ENCODE data around the gene APCDD1L. TPM values are rescaled to one million over a fixed set of nuclear protein-coding genes. Genes with fewer than 3 reads are reported as not detected.

APCDD1L gene
- total and polyA plus RNA-seq, 2 donors = 0.05 TPM

- WGBS = 94% methylated on average over 6 of the region's 6 CpGs
- Histone ChIP-seq H3K27ac (ENCODE audit: low read depth in 1 of 2, low read length in 1 of 2) (no peak overlapping the region), H3K4me1 (ENCODE audit: control insufficient read depth in 2 of 2, insufficient read depth in 2 of 2, low read length in 2 of 2) (no peaks in the 10 kb centered on the region), H3K36me3 (ENCODE audit: control insufficient read depth in 2 of 2, insufficient read depth in 2 of 2, low read length in 1 of 2) (no peaks in the 10 kb centered on the region), H3K27me3 (ENCODE audit: control insufficient read depth in 2 of 2, insufficient read depth in 1 of 2, low read length in 1 of 2) (no peaks in the 10 kb centered on the region), H3K9me3 (ENCODE audit: control insufficient read depth in 2 of 2, insufficient read depth in 1 of 2, low read length in 1 of 2) (no peaks in the 10 kb centered on the region), H3K4me3 (ENCODE audit: low read length in 2 of 2) (no peak overlapping the region)
- no peak for DNase-seq (ENCODE audit: low read depth in 6 of 9, low spot score in 9 of 9)
These were observed 18.8 kb downstream of the APCDD1L start for GRCh38 chr20:58496429-58496769.

GRCh38 chr20:58495623-58496428, 19.4 kb downstream of the APCDD1L start:
- no peaks in the 10 kb centered on the region for H3K36me3 ChIP-seq (ENCODE audit: control insufficient read depth in 2 of 2, insufficient read depth in 2 of 2, low read length in 1 of 2)
- DNase-seq (ENCODE audit: low read depth in 6 of 9, low spot score in 9 of 9) = no peak
- no peaks in the 10 kb centered on the region for H3K27me3 ChIP-seq (ENCODE audit: control insufficient read depth in 2 of 2, insufficient read depth in 1 of 2, low read length in 1 of 2)
- 97% methylated on average over 15 of the region's 15 CpGs for WGBS
- no peaks in the 10 kb centered on the region for H3K9me3 ChIP-seq (ENCODE audit: control insufficient read depth in 2 of 2, insufficient read depth in 1 of 2, low read length in 1 of 2)
- no peaks in the 10 kb centered on the region for H3K4me1 ChIP-seq (ENCODE audit: control insufficient read depth in 2 of 2, insufficient read depth in 2 of 2, low read length in 2 of 2)
- no peak overlapping the region for H3K27ac ChIP-seq (ENCODE audit: low read depth in 1 of 2, low read length in 1 of 2)
- H3K4me3 ChIP-seq (ENCODE audit: low read length in 2 of 2) = no peak overlapping the region

- no peak for DNase-seq (ENCODE audit: low read depth in 6 of 9, low spot score in 9 of 9)
- 94% methylated on average over 13 of the region's 13 CpGs for WGBS
- no peaks in the 10 kb centered on the region for H3K4me1 ChIP-seq (ENCODE audit: control insufficient read depth in 2 of 2, insufficient read depth in 2 of 2, low read length in 2 of 2)
These were observed 20.1 kb downstream of the APCDD1L start for GRCh38 chr20:58494923-58495622.

GRCh38 chr20:58492795-58493524, 22.2 kb downstream of the APCDD1L start:
- no peak for DNase-seq (ENCODE audit: low read depth in 6 of 9, low spot score in 9 of 9)
- H3K27ac ChIP-seq (ENCODE audit: low read depth in 1 of 2, low read length in 1 of 2) = no peak overlapping the region
- H3K36me3 ChIP-seq (ENCODE audit: control insufficient read depth in 2 of 2, insufficient read depth in 2 of 2, low read length in 1 of 2) = no peaks in the 10 kb centered on the region
- H3K4me1 ChIP-seq (ENCODE audit: control insufficient read depth in 2 of 2, insufficient read depth in 2 of 2, low read length in 2 of 2) = no peaks in the 10 kb centered on the region
- WGBS = 91% methylated on average over 4 of the region's 4 CpGs
- no peak overlapping the region for H3K4me3 ChIP-seq (ENCODE audit: low read length in 2 of 2)
- H3K9me3 ChIP-seq (ENCODE audit: control insufficient read depth in 2 of 2, insufficient read depth in 1 of 2, low read length in 1 of 2) = no peaks in the 10 kb centered on the region
- peaks cover 0 to 2% of the 10 kb centered on the region in 2 donors for H3K27me3 ChIP-seq (ENCODE audit: control insufficient read depth in 2 of 2, insufficient read depth in 1 of 2, low read length in 1 of 2)

More at GRCh38 chr20:58494923-58495622, 20.1 kb downstream of the APCDD1L start:
- no peak overlapping the region for H3K27ac ChIP-seq (ENCODE audit: low read depth in 1 of 2, low read length in 1 of 2)
- no peaks in the 10 kb centered on the region for H3K36me3 ChIP-seq (ENCODE audit: control insufficient read depth in 2 of 2, insufficient read depth in 2 of 2, low read length in 1 of 2)
- peaks cover 0 to 2% of the 10 kb centered on the region in 2 donors for H3K27me3 ChIP-seq (ENCODE audit: control insufficient read depth in 2 of 2, insufficient read depth in 1 of 2, low read length in 1 of 2)
- H3K4me3 ChIP-seq (ENCODE audit: low read length in 2 of 2) = no peak overlapping the region
- no peaks in the 10 kb centered on the region for H3K9me3 ChIP-seq (ENCODE audit: control insufficient read depth in 2 of 2, insufficient read depth in 1 of 2, low read length in 1 of 2)

GRCh38 chr20:58492074-58492718, 23.0 kb downstream of the APCDD1L start:
- DNase-seq (ENCODE audit: low read depth in 6 of 9, low spot score in 9 of 9) = no peak
- no peaks in the 10 kb centered on the region for H3K9me3 ChIP-seq (ENCODE audit: control insufficient read depth in 2 of 2, insufficient read depth in 1 of 2, low read length in 1 of 2)
- no peak overlapping the region for H3K4me3 ChIP-seq (ENCODE audit: low read length in 2 of 2)
- peaks cover 0 to 2% of the 10 kb centered on the region in 2 donors for H3K27me3 ChIP-seq (ENCODE audit: control insufficient read depth in 2 of 2, insufficient read depth in 1 of 2, low read length in 1 of 2)
- H3K4me1 ChIP-seq (ENCODE audit: control insufficient read depth in 2 of 2, insufficient read depth in 2 of 2, low read length in 2 of 2) = no peaks in the 10 kb centered on the region
- 80% methylated on average over 7 of the region's 7 CpGs for WGBS
- H3K36me3 ChIP-seq (ENCODE audit: control insufficient read depth in 2 of 2, insufficient read depth in 2 of 2, low read length in 1 of 2) = no peaks in the 10 kb centered on the region
- no peak overlapping the region for H3K27ac ChIP-seq (ENCODE audit: low read depth in 1 of 2, low read length in 1 of 2)

DNA sequence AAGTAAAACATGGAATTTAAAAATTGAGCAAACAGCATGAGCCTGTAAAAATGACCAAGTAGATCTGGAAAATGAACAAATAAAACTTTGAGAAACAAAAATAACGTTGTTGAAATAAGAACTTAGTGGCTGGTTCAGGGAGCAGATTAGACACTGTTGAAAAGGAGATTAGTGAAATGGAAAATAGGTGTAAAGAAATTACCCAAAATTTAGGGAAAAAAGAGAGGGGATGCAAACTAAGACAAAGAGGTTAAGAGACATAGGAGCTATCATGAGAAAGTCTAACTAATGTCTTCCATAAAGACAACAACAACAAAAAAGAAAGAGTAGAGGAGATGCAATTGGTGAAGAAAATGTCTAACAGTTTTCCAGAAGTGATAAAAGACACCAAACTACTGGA, 29.0 kb downstream of the APCDD1L start:
- 53% methylated on average over 1 of the region's 1 CpG for WGBS
- H3K36me3 ChIP-seq (ENCODE audit: control insufficient read depth in 2 of 2, insufficient read depth in 2 of 2, low read length in 1 of 2) = no peaks in the 10 kb centered on the region
- DNase-seq (ENCODE audit: low read depth in 6 of 9, low spot score in 9 of 9) = no peak
- peaks cover 0 to 18% of the 10 kb centered on the region in 2 donors for H3K27me3 ChIP-seq (ENCODE audit: control insufficient read depth in 2 of 2, insufficient read depth in 1 of 2, low read length in 1 of 2)
- no peak overlapping the region for H3K27ac ChIP-seq (ENCODE audit: low read depth in 1 of 2, low read length in 1 of 2)
- no peaks in the 10 kb centered on the region for H3K4me1 ChIP-seq (ENCODE audit: control insufficient read depth in 2 of 2, insufficient read depth in 2 of 2, low read length in 2 of 2)
- H3K4me3 ChIP-seq (ENCODE audit: low read length in 2 of 2) = no peak overlapping the region
- H3K9me3 ChIP-seq (ENCODE audit: control insufficient read depth in 2 of 2, insufficient read depth in 1 of 2, low read length in 1 of 2) = peaks cover 0 to 5% of the 10 kb centered on the region in 2 donors

DNA sequence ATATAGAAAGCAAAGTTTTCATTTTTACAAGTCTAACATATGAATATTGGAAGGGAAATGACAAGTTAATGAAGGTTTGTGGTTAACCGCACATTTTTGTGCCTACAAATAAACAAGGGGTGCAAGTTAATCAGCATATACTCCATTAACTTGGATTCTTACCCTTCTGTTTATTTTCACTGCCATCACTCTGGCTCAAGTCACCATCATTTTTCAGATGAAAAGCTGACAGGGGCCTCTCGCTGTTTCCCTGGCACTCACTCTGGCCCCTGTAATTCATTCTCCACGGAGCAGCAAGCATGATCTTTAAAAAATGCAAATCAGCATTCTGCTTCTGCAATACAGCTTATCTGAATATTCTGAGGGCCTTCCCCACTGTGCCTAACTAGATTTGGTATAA, 29.8 kb downstream of the APCDD1L start:
- Histone ChIP-seq H3K9me3 (ENCODE audit: control insufficient read depth in 2 of 2, insufficient read depth in 1 of 2, low read length in 1 of 2) (peaks cover 0 to 5% of the 10 kb centered on the region in 2 donors), H3K27ac (ENCODE audit: low read depth in 1 of 2, low read length in 1 of 2) (no peak overlapping the region), H3K36me3 (ENCODE audit: control insufficient read depth in 2 of 2, insufficient read depth in 2 of 2, low read length in 1 of 2) (no peaks in the 10 kb centered on the region), H3K27me3 (ENCODE audit: control insufficient read depth in 2 of 2, insufficient read depth in 1 of 2, low read length in 1 of 2) (peaks cover 0 to 24% of the 10 kb centered on the region in 2 donors), H3K4me3 (ENCODE audit: low read length in 2 of 2) (no peak overlapping the region), H3K4me1 (ENCODE audit: control insufficient read depth in 2 of 2, insufficient read depth in 2 of 2, low read length in 2 of 2) (no peaks in the 10 kb centered on the region)
- no peak for DNase-seq (ENCODE audit: low read depth in 6 of 9, low spot score in 9 of 9)
- WGBS = 92% methylated on average over 3 of the region's 3 CpGs

DNA sequence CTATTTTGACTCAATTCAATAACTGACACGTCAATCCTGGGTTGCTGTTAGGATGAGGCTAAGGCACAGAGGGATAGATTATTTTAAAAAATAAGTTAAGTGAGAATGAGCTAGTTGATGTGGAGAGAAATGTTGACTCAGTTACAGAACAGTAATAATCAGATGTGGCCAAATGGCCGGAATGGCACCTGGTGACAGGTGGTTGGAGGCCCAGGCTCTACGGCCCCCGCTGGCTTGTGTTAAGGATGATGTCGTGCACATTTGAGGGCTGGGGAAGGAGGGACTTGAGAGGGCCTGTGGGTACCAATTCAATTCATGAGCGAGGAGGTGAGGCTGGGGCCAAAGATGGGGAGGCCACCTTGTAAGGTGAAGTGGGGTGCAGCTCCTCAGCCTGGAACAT, 31.7 kb downstream of the APCDD1L start:
- 94% methylated on average over 6 of the region's 6 CpGs for WGBS
- Histone ChIP-seq H3K4me3 (ENCODE audit: low read length in 2 of 2) (no peak overlapping the region), H3K27me3 (ENCODE audit: control insufficient read depth in 2 of 2, insufficient read depth in 1 of 2, low read length in 1 of 2) (peaks cover 0 to 23% of the 10 kb centered on the region in 2 donors), H3K9me3 (ENCODE audit: control insufficient read depth in 2 of 2, insufficient read depth in 1 of 2, low read length in 1 of 2) (peaks cover 0 to 5% of the 10 kb centered on the region in 2 donors), H3K36me3 (ENCODE audit: control insufficient read depth in 2 of 2, insufficient read depth in 2 of 2, low read length in 1 of 2) (no peaks in the 10 kb centered on the region), H3K27ac (ENCODE audit: low read depth in 1 of 2, low read length in 1 of 2) (no peak overlapping the region), H3K4me1 (ENCODE audit: control insufficient read depth in 2 of 2, insufficient read depth in 2 of 2, low read length in 2 of 2) (no peaks in the 10 kb centered on the region)
- DNase-seq (ENCODE audit: low read depth in 6 of 9, low spot score in 9 of 9) = no peak
